ENCODE results near the gene BSND.

Gene BSND

DNA sequence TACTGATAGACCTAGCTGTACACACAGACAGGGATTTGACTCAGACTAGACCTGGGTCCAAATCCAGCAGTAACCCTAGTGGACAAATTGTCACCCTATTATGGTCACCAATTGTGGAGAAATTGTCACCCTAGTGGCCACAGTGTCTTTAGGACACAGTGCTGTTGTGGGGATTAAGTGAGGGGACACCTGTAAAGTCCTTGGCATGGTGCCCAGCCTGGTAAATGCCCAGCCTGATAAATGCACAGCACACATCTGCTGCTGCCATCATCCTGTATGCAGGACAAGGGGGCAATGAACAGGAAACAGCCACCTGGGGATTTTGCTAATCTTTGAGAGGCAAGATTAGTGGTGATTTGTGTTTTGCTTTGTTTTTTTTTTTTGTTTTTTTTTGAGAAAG lies 16.0 kb upstream of the BSND start:
- DNase-seq (ENCODE audit: low read depth): no peak
- TF ChIP-seq POLR2A (IDR thresholded peaks at IDR 0.05; ENCODE audit: extremely low read depth, insufficient read length) (no peak), MYC (IDR thresholded peaks at IDR 0.05; ENCODE audit: low read depth, low read length) (no peak)
- TF ChIP-seq, protein P1, sequence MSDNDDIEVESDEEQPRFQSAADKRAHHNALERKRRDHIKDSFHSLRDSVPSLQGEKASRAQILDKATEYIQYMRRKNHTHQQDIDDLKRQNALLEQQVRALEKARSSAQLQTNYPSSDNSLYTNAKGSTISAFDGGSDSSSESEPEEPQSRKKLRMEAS (IDR thresholded peaks at IDR 0.05; ENCODE audit: low read depth, low read length): no peak
- TF ChIP-seq, protein P2, sequence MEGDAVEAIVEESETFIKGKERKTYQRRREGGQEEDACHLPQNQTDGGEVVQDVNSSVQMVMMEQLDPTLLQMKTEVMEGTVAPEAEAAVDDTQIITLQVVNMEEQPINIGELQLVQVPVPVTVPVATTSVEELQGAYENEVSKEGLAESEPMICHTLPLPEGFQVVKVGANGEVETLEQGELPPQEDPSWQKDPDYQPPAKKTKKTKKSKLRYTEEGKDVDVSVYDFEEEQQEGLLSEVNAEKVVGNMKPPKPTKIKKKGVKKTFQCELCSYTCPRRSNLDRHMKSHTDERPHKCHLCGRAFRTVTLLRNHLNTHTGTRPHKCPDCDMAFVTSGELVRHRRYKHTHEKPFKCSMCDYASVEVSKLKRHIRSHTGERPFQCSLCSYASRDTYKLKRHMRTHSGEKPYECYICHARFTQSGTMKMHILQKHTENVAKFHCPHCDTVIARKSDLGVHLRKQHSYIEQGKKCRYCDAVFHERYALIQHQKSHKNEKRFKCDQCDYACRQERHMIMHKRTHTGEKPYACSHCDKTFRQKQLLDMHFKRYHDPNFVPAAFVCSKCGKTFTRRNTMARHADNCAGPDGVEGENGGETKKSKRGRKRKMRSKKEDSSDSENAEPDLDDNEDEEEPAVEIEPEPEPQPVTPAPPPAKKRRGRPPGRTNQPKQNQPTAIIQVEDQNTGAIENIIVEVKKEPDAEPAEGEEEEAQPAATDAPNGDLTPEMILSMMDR (IDR thresholded peaks at IDR 0.05; ENCODE audit: low read depth, low read length): no peak
- no peak overlapping the region for H3K4me3 ChIP-seq (ENCODE audit: low read depth, low read length)

DNA sequence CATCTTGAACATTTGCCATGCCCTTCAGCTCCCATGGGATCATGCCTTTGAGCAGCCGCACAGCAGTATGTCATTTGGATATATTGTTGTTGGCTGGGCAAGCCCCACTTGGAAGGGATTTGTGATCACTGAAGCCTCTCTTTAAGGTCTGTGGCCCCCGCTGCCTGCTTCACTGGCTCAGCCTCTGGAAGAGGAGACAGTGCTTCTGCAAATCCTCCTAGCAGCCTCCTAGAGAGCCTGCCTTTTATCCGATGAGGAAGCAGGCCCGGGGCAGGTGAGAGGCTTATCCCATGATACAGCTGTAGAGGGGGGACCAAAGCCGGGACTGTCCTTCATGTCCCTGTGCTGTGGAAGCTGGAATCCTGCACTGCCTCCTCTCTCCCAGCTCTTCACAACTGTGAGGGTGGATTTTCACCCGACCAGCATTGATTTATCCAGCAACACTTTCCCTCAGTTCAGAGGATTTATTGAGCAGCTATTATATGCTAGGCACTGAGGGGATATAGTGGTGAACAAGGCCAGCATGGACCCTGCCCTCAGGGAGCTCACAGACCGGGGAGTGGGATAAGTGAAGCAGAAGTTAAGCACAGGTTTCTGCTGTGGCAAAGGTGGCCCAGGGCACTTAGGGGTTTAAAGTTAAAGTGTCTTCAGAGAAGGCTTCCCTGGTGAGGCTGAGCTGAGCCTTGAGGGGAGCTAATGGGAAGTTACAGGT lies 14.4 kb upstream of the BSND start:
- no peak for TF ChIP-seq MYC (IDR thresholded peaks at IDR 0.05; ENCODE audit: low read depth, low read length)
- no peak for TF ChIP-seq POLR2A (IDR thresholded peaks at IDR 0.05; ENCODE audit: extremely low read depth, insufficient read length)
- TF ChIP-seq, protein P2 (IDR thresholded peaks at IDR 0.05; ENCODE audit: low read depth, low read length): no peak
- TF ChIP-seq, protein P1 (IDR thresholded peaks at IDR 0.05; ENCODE audit: low read depth, low read length): no peak
- no peak overlapping the region for H3K4me3 ChIP-seq (ENCODE audit: low read depth, low read length)
- DNase-seq (ENCODE audit: low read depth): no peak

DNA sequence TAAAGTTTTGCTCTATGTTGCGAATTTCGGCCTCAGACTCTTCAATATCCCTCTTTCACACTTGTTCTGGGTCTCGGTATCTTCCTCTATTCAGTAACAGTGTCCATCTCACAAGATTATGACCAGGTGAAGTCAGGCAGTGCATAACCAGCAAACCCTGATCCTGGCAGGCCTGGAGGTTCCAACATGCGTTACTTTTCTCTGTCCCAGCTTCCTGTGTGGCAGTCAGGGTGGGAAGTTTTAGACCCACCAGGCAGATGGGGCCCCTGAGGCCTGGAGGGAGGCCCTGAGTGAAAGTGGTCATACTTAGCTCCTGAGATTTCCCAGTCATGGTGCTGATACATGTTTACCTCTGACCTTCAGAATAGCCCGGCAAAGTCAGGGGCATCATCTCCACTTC lies 13.2 kb upstream of the BSND start:
- DNase-seq (ENCODE audit: low read depth): no peak

DNA sequence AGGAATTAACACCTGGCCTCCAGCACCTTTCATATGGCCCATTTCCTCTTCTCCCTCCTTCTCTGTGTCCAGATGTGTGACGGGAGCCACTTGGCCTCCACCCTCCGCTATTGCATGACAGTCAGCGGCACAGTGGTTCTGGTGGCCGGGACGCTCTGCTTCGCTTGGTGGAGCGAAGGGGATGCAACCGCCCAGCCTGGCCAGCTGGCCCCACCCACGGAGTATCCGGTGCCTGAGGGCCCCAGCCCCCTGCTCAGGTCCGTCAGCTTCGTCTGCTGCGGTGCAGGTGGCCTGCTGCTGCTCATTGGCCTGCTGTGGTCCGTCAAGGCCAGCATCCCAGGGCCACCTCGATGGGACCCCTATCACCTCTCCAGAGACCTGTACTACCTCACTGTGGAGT lies 12.7 kb upstream of the BSND start:
- no peak for DNase-seq (ENCODE audit: low read depth)
- H3K4me3 ChIP-seq (ENCODE audit: low read depth, low read length): no peak overlapping the region
- TF ChIP-seq POLR2A (IDR thresholded peaks at IDR 0.05; ENCODE audit: extremely low read depth, insufficient read length) (no peak), MYC (IDR thresholded peaks at IDR 0.05; ENCODE audit: low read depth, low read length) (no peak)
- TF ChIP-seq, protein P2 (IDR thresholded peaks at IDR 0.05; ENCODE audit: low read depth, low read length): no peak
- TF ChIP-seq, protein P1 (IDR thresholded peaks at IDR 0.05; ENCODE audit: low read depth, low read length): no peak

More for the DNA sequence above, 13.2 kb upstream of the BSND start:
- no peak overlapping the region for H3K4me3 ChIP-seq (ENCODE audit: low read depth, low read length)
- TF ChIP-seq, protein P2 (IDR thresholded peaks at IDR 0.05; ENCODE audit: low read depth, low read length): no peak
- TF ChIP-seq MYC (IDR thresholded peaks at IDR 0.05; ENCODE audit: low read depth, low read length) (no peak), POLR2A (IDR thresholded peaks at IDR 0.05; ENCODE audit: extremely low read depth, insufficient read length) (no peak)
- TF ChIP-seq, protein P1 (IDR thresholded peaks at IDR 0.05; ENCODE audit: low read depth, low read length): no peak

DNA sequence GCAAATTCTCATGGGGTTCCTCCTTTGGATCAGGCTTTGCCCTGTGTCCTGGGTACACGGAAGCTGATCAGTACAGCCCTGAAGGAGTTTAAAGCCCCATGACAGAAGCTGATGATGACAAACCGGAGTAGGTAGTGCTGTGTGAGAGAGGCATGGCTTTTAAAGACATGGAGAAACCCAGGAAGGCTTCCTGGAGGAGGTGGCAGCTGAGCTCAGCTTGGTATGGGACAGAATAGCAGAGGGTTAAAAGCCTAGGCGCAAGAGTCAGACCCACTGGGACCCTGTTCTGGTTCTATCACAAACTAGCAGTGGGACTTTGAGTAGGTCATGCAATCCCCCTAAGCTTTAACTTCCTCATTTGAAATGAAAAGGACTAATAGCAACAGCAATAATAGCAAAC lies 12.2 kb upstream of the BSND start:
- no peak for DNase-seq (ENCODE audit: low read depth)
- TF ChIP-seq, protein P2 (IDR thresholded peaks at IDR 0.05; ENCODE audit: low read depth, low read length): no peak
- no peak overlapping the region for H3K4me3 ChIP-seq (ENCODE audit: low read depth, low read length)

DNA sequence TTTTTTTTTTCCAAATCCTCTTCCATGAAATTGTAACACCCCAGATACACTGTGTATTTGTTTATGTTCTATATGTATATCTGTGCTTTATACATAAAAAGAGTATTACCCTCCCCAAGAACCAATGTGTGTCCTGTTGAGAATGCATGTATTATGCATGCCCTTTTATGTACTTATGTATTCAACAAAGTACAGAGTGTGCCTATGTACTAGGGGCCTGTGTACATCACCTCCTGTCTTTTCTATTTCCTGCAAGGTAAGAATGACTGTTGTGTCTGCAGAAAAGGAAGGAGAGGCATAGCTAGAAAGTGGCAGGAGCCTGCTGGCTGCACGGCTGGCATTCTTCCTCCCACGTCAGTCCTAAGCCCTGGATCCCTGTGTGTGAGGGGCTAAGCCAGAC lies 11.3 kb upstream of the BSND start:
- no peak overlapping the region for H3K4me3 ChIP-seq (ENCODE audit: low read depth, low read length)
- no peak for DNase-seq (ENCODE audit: low read depth)
- TF ChIP-seq, protein P1 (IDR thresholded peaks at IDR 0.05; ENCODE audit: low read depth, low read length): no peak
- TF ChIP-seq POLR2A (IDR thresholded peaks at IDR 0.05; ENCODE audit: extremely low read depth, insufficient read length): no peak
- TF ChIP-seq, protein P2 (IDR thresholded peaks at IDR 0.05; ENCODE audit: low read depth, low read length): no peak
- no peak for TF ChIP-seq MYC (IDR thresholded peaks at IDR 0.05; ENCODE audit: low read depth, low read length)

Data from NB4 (cell line).